OCI-LY3 (cell line): Measurements from ENCODE around the gene AAMDC.

ENCODE experiments used
- CTCF ChIP-seq: fragments of 200-600, 300-600 bp; sonication (generic); IDR thresholded peaks from 2 replicates; pipeline ENCODE4 v1.5.1; 2014; ENCODE audit warnings: antibody characterized with exemption, low read length, low read depth
- EZH2phosphoT487 ChIP-seq: fragments of 200-600 bp; shearing (Covaris generic); IDR thresholded peaks from 2 replicates; pipeline ENCODE4 v1.6.1; 2018; ENCODE audit warnings: antibody characterized with exemption, mixed run types, low read depth

- TF ChIP-seq CTCF (no peak), EZH2phosphoT487 (no peak)
These were observed 29.6 kb upstream of the AAMDC start for GRCh38 chr11:77791301-77791700.
